Tibial nerve (tissue), 4 donors: Measurements from ENCODE around the gene ITGA11.

Source experiments
- CTCF ChIP-seq, 5 experiments: fragments of 200-600 bp in 3 of 5; fragments of 450-650 bp in 2 of 5; sonication (generic) in 3 of 5; IDR thresholded peaks; one replicate each; pipeline ENCODE4 v1.5.1; 2016 to 2019; ENCODE audit warnings: antibody characterized with exemption in 5 of 5, mild to moderate bottlenecking in 3 of 5, moderate library complexity in 2 of 5
- EP300 ChIP-seq, 2 donors: sonication (generic); formaldehyde crosslinking; IDR thresholded peaks; one replicate each; pipeline ENCODE4 v1.6.1; 2017; ENCODE audit warnings: antibody characterized with exemption in 2 of 2, mild to moderate bottlenecking in 1 of 2
- POLR2A ChIP-seq, 2 donors: fragments of 450-650 bp; IDR thresholded peaks; one replicate each; pipeline ENCODE4 v1.6.1; 2017; ENCODE audit warnings: antibody characterized with exemption in 2 of 2, mild to moderate bottlenecking in 2 of 2, moderate library complexity in 2 of 2

GRCh38 chr15:68369931-68370767 lies 61.8 kb downstream of the ITGA11 start:
- TF ChIP-seq CTCF (IDR thresholded peaks at IDR 0.05) (no peak), EP300 (IDR thresholded peaks at IDR 0.05) (no peak), POLR2A (IDR thresholded peaks at IDR 0.05) (no peak)
